Ovary (tissue), 9 donors: Measurements from ENCODE around the gene DNAJC17. TPM values are rescaled to one million over a fixed set of nuclear protein-coding genes. Genes with fewer than 3 reads are reported as not detected.

Experiments used
- DNase-seq, 5 donors: peaks; one replicate each; pipeline ENCODE4 v3.0.0-alpha.2; 2019 to 2020
- H3K27ac ChIP-seq, 2 donors: fragments of 200-600 bp; one replicate each; pipeline versions ENCODE4 v1.5.1 to v1.8.0; 2019 to 2022
- H3K27me3 ChIP-seq: fragments of 200-600 bp; one replicate; pipeline ENCODE4 v1.8.0; 2022
- H3K36me3 ChIP-seq: fragments of 200-600 bp; sonication (generic); one replicate; pipeline ENCODE4 v1.5.1; 2019
- H3K4me1 ChIP-seq: one replicate; pipeline ENCODE4 v1.8.1; 2013; ENCODE audit warnings: mild to moderate bottlenecking, moderate library complexity; ENCODE audit not compliant: insufficient read depth
- H3K4me3 ChIP-seq: fragments of 200-600 bp; sonication (generic); one replicate; pipeline ENCODE4 v1.5.1; 2017
- H3K9me3 ChIP-seq, 2 donors: fragments of 200-600 bp in 1 of 2; sonication (generic) in 1 of 2; one replicate each; pipeline versions ENCODE4 v1.5.1 to v1.8.1; 2013 to 2019; ENCODE audit warnings: mild to moderate bottlenecking in 1 of 2, moderate library complexity in 1 of 2
- EP300 ChIP-seq: sonication (generic); formaldehyde crosslinking; IDR thresholded peaks from one replicate; pipeline ENCODE4 v1.6.1; 2017; ENCODE audit warnings: antibody characterized with exemption
- POLR2A ChIP-seq: fragments of 450-650 bp; IDR thresholded peaks from one replicate; pipeline ENCODE4 v1.6.1; 2017; ENCODE audit warnings: antibody characterized with exemption, mild to moderate bottlenecking, moderate library complexity
- WGBS, 3 donors: extraction: QIAGEN DNeasy Blood & Tissue Kit in 1 of 3; methylation state at CpG; one replicate each; pipeline versions ENCODE4 v1.1.5 to v1.1.7; 2013 to 2017; 5-methylcytosine and 5-hydroxymethylcytosine counted together
- intact Hi-C, 4 donors: fragments of 100-400 bp; cut with DNase I; formaldehyde crosslinking; loops; one replicate each; pipeline versions ENCODE4 v1.11.0 to v1.15.1; 2022 to 2023
- polyA plus RNA-seq, 2 donors: library from polyadenylated mRNA; stranded (reverse); fragments of 200-250 nt in 1 of 2; fragments of 350-450 nt in 1 of 2; fragmentation: Illumina TruSeq in 1 of 2; extraction: RNeasy Lipid Tissue Mini Kit (QIAGEN cat#74804) in 1 of 2; gene quantifications; one replicate each; pipeline ENCODE4 v1.2.3, GENCODE V29; 2013 to 2014
- total RNA-seq, 7 donors: library from RNA; depleted of rRNA in 2 of 7; stranded (reverse); fragments of >200 nt in 2 of 7; fragmentation: NEBNext Ultra II Directional in 3 of 7; extraction: Animal tissue kit (Norgen Biotek cat#: 25700) in 3 of 7; gene quantifications; one replicate each; pipeline versions ENCODE4 v1.1.0 to v1.2.4, GENCODE V29; 2016 to 2023
- TF ChIP-seq, protein P1 (sequence below), 3 donors: fragments of 450-650 bp in 2 of 3; fragments of 200-600 bp in 1 of 3; IDR thresholded peaks; one replicate each; pipeline versions ENCODE4 v1.5.1 to v1.8.0; 2016 to 2022; ENCODE audit warnings: antibody characterized with exemption in 3 of 3, mild to moderate bottlenecking in 1 of 3
- donor health status: DM: no; HTN: no; CAD: no; lungs with moderate emphysema.
- donor health status: DM: no; HTN: no; CAD: no.
- donor health status: Bipolar disorder and iron deficiency.
- donor health status: DM: yes; HTN: yes; CAD: no.
- donor health status: DM: no; HTN: no; CAD: no.
- donor health status: DM: yes; HTN: yes; CAD: no.

Gene DNAJC17
- total and polyA plus RNA-seq, 9 donors, result 10.5 to 57.9 (median 31.7) TPM

DNA sequence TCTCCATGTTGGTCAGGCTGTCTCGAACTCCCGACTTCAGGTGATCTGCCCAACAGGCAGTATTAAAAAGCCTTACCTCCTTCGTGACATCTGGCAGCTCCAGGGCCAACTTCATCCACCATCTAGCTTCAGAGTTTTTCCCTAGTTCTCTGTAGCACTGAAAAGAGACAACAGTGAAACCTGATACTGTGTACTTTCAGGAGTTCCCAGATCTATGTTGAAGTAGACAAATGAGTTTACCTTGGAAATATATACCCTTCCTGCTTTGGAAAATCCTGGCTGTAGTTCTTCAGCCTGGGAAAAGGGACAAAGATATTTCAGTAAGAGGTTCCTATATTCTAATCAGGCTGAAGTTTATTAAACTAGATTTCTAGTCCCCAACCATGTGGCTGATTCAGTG is 70.2 kb downstream of the DNAJC17 start:
- intact Hi-C loops, result no loop called here
- Histone ChIP-seq H3K27ac (no peak overlapping the region), H3K4me1 (no peaks in the 10 kb centered on the region), H3K27me3 (no peaks in the 10 kb centered on the region), H3K9me3 (no peaks in the 10 kb centered on the region), H3K36me3 (no peaks in the 10 kb centered on the region), H3K4me3 (no peak overlapping the region)
- TF ChIP-seq EP300 (no peak), POLR2A (no peak)
- TF ChIP-seq, protein P1, sequence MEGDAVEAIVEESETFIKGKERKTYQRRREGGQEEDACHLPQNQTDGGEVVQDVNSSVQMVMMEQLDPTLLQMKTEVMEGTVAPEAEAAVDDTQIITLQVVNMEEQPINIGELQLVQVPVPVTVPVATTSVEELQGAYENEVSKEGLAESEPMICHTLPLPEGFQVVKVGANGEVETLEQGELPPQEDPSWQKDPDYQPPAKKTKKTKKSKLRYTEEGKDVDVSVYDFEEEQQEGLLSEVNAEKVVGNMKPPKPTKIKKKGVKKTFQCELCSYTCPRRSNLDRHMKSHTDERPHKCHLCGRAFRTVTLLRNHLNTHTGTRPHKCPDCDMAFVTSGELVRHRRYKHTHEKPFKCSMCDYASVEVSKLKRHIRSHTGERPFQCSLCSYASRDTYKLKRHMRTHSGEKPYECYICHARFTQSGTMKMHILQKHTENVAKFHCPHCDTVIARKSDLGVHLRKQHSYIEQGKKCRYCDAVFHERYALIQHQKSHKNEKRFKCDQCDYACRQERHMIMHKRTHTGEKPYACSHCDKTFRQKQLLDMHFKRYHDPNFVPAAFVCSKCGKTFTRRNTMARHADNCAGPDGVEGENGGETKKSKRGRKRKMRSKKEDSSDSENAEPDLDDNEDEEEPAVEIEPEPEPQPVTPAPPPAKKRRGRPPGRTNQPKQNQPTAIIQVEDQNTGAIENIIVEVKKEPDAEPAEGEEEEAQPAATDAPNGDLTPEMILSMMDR (IDR thresholded peaks at IDR 0.05), result no peak
- 89 to 98% (median 92%) methylated on average over 3 of the region's 3 CpGs for WGBS, 3 donors
- no peak for DNase-seq

DNA sequence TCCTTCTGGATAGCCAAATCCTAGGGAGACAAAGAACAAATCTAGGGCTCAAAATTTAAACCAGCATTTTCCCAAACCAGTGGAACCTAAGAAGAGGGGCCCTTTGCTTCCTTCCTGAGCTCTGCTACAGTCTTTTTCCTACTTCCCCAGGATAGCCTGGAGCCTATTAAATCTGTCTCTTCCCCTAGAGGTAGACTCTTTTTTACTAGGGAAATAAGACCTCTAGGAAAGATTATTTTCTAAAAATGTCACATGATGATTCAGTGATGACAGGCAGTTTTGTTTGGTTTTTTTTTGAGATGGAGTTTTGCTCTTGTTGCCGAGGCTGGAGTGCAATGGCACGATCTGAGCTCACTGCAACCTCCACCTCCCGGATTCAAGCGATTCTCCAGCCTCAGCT is 70.7 kb downstream of the DNAJC17 start:
- Histone ChIP-seq H3K27ac (no peak overlapping the region), H3K36me3 (no peaks in the 10 kb centered on the region), H3K27me3 (no peaks in the 10 kb centered on the region), H3K9me3 (no peaks in the 10 kb centered on the region), H3K4me3 (no peak overlapping the region), H3K4me1 (no peaks in the 10 kb centered on the region)
- intact Hi-C loops, result no loop called here
- no peak for DNase-seq
- WGBS, 3 donors, result 86 to 92% (median 91%) methylated on average over 4 of the region's 4 CpGs
- no peak for TF ChIP-seq POLR2A
- TF ChIP-seq EP300, result no peak
- TF ChIP-seq, protein P1 (IDR thresholded peaks at IDR 0.05), result no peak

- Histone ChIP-seq H3K27ac (no peak overlapping the region), H3K4me1 (no peaks in the 10 kb centered on the region), H3K27me3 (no peaks in the 10 kb centered on the region), H3K4me3 (no peak overlapping the region), H3K9me3 (no peaks in the 10 kb centered on the region), H3K36me3 (no peaks in the 10 kb centered on the region)
- no peak for TF ChIP-seq EP300
- no peak for TF ChIP-seq POLR2A
- TF ChIP-seq, protein P1 (IDR thresholded peaks at IDR 0.05), result no peak
- WGBS, 3 donors, result 71 to 81% (median 76%) methylated on average over 3 of the region's 3 CpGs
- intact Hi-C loops, result no loop called here
- DNase-seq, result no peak
Observed at GRCh38 chr15:40731034-40731433, 76.2 kb downstream of the DNAJC17 start.

DNA sequence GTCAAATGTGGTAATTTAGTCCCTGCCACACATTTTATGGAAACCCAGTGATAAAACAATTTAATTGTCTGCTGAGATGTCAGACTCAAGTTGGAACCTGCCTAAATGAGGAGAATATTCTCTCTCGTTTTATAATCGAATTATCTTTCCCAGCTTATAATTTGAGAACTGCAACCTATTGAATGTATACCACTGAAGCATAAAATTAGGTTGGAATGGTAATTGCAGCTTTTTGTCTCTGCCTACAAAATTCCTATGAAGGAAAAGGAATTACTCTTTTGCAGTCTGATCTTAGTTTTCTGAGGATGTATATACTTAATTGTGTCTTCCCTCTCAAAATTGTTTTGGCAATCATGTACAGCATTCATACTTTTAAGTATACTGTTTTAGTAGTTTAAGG is 83.4 kb downstream of the DNAJC17 start:
- TF ChIP-seq EP300 (no peak), POLR2A (no peak)
- TF ChIP-seq, protein P1 (IDR thresholded peaks at IDR 0.05), result no peak
- no peak for DNase-seq
- Histone ChIP-seq H3K36me3 (no peaks in the 10 kb centered on the region), H3K27me3 (no peaks in the 10 kb centered on the region), H3K27ac (no peak overlapping the region), H3K4me3 (no peak overlapping the region), H3K9me3 (no peaks in the 10 kb centered on the region), H3K4me1 (no peaks in the 10 kb centered on the region)
- intact Hi-C loops, result no loop called here
- WGBS, 3 donors, result 77 to 88% (median 78%) methylated on average over 2 of the region's 2 CpGs

DNA sequence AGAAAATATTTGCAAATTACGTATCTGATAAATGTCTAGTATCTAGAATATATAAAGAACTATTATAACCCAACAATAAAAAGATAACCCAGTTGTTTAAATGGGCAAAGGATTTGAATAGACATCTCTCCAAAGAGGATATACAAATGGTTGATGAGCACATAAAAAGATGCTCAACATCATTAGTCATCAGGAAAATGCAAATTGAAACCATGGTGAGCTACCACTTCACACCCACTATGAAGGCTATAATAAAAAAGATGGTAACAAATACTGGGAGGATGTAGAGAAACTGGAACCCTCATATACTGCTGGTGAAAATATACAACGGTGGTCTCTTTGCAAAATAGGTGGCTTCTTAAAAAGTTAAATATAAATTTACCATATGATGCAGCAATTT is 84.3 kb downstream of the DNAJC17 start:
- Histone ChIP-seq H3K27ac (no peak overlapping the region), H3K4me3 (no peak overlapping the region), H3K27me3 (no peaks in the 10 kb centered on the region), H3K4me1 (no peaks in the 10 kb centered on the region), H3K36me3 (no peaks in the 10 kb centered on the region), H3K9me3 (no peaks in the 10 kb centered on the region)
- DNase-seq, result no peak
- WGBS, 3 donors, result 86 to 95% (median 90%) methylated on average over 2 of the region's 2 CpGs
- intact Hi-C loops, result no loop called here
- TF ChIP-seq EP300 (no peak), POLR2A (no peak)
- TF ChIP-seq, protein P1 (IDR thresholded peaks at IDR 0.05), result no peak
